ENCODE results near the gene PIGU. TPM values are rescaled to one million over a fixed set of nuclear protein-coding genes. Genes with fewer than 3 reads are reported as not detected.
A peak's percentile ranks its signal among the peaks of the same experiment; 100 is the strongest.

The PIGU gene
- total RNA-seq, 1 donor from 2014 or later = 14.5 TPM

- ATAC-seq (no peak), DNase-seq (no peak)
- intact Hi-C loops (cut with micrococcal nuclease) = no loop called here
Observed at GRCh38 chr20:34571753-34572152, 105.1 kb downstream of the PIGU start.

- DNase-seq (no peak), ATAC-seq (no peak)
- intact Hi-C loops (cut with micrococcal nuclease) = no loop called here
Observed at GRCh38 chr20:34570859-34571306, 106.0 kb downstream of the PIGU start.

- ATAC-seq (no peak), DNase-seq (no peak)
- intact Hi-C loops (cut with micrococcal nuclease) = no loop called here
Observed at GRCh38 chr20:34569598-34569997, 107.3 kb downstream of the PIGU start.

- intact Hi-C loops (cut with micrococcal nuclease) = no loop called here
- ATAC-seq = no peak
- DNase-seq = no peak
Observed at GRCh38 chr20:34567892-34568865, 108.7 kb downstream of the PIGU start.

- DNase-seq = no peak
- ATAC-seq = no peak
- intact Hi-C loops (cut with micrococcal nuclease) = no loop called here
Observed at GRCh38 chr20:34566978-34567891, 109.7 kb downstream of the PIGU start.

GRCh38 chr20:34564833-34565232 is 112.1 kb downstream of the PIGU start:
- ATAC-seq = peak; percentile 48
- intact Hi-C loops (cut with micrococcal nuclease) = no loop called here
- peak; percentile 54 for DNase-seq

- intact Hi-C loops (cut with micrococcal nuclease) = no loop called here
- DNase-seq = no peak
- ATAC-seq = no peak
Observed at GRCh38 chr20:34562641-34563040, 114.3 kb downstream of the PIGU start.

GRCh38 chr20:34561661-34562060 is 115.2 kb downstream of the PIGU start:
- ATAC-seq (no peak), DNase-seq (no peak)
- intact Hi-C loops (cut with micrococcal nuclease) = no loop called here

- intact Hi-C loops (cut with micrococcal nuclease) = no loop called here
- DNase-seq (no peak), ATAC-seq (no peak)
Observed at GRCh38 chr20:34560614-34561013, 116.3 kb downstream of the PIGU start.

GRCh38 chr20:34560141-34560523 is 116.8 kb downstream of the PIGU start:
- DNase-seq (no peak), ATAC-seq (no peak)
- intact Hi-C loops (cut with micrococcal nuclease) = no loop called here

- peak; percentile 45 for DNase-seq
- peak; percentile 2 for ATAC-seq
- intact Hi-C loops (cut with micrococcal nuclease) = no loop called here
Observed at GRCh38 chr20:34559311-34560140, 117.4 kb downstream of the PIGU start.

GRCh38 chr20:34558320-34559218 is 118.3 kb downstream of the PIGU start, which contains the start of gene MAP1LC3A:
Gene MAP1LC3A, plus strand, starts transcription at chr20:34558718. Its CDS starts 151 bp downstream, at chr20:34558869.
- ATAC-seq (peak; percentile 94), DNase-seq (peak; percentile 98)
- intact Hi-C loops (cut with micrococcal nuclease) = no loop called here

- ATAC-seq = no peak
Observed at GRCh38 chr20:34557936-34558319, 119.0 kb downstream of the PIGU start.

GRCh38 chr20:34553366-34553867 is 123.5 kb downstream of the PIGU start:
- ATAC-seq = peak; percentile 73

More at GRCh38 chr20:34557936-34558319, 119.0 kb downstream of the PIGU start:
- intact Hi-C loops (cut with micrococcal nuclease) = no loop called here
- DNase-seq = no peak

GRCh38 chr20:34552569-34552968 is 124.3 kb downstream of the PIGU start:
- ATAC-seq (no peak), DNase-seq (no peak)
- intact Hi-C loops (cut with micrococcal nuclease) = no loop called here

More at GRCh38 chr20:34553366-34553867, 123.5 kb downstream of the PIGU start:
- intact Hi-C loops (cut with micrococcal nuclease) = no loop called here
- peak; percentile 44 for DNase-seq

GRCh38 chr20:34549929-34550305 is 127.0 kb downstream of the PIGU start:
- intact Hi-C loops (cut with micrococcal nuclease) = no loop called here
- DNase-seq (no peak), ATAC-seq (no peak)

- ATAC-seq = no peak
- intact Hi-C loops (cut with micrococcal nuclease) = no loop called here
Observed at GRCh38 chr20:34549291-34549928, 127.5 kb downstream of the PIGU start.

More at GRCh38 chr20:34549291-34549928, 127.5 kb downstream of the PIGU start:
- DNase-seq = no peak
